ENCODE results near the gene AKIRIN1. TPM values are rescaled to one million over a fixed set of nuclear protein-coding genes. Genes with fewer than 3 reads are reported as not detected.

The AKIRIN1 gene
- total RNA-seq, 1 experiment from 2014 or later, result 60.0 TPM

- ATAC-seq (no peak), DNase-seq (ENCODE audit: low read depth, low spot score) (no peak)
- Histone ChIP-seq H3K4me1 (ENCODE audit: control insufficient read depth in 1 of 2, insufficient read depth in 2 of 2, low read length in 2 of 2) (no peaks in the 10 kb centered on the region), H3K4me2 (ENCODE audit: low read length) (no peak overlapping the region), H4K20me1 (ENCODE audit: insufficient read depth) (no peaks in the 10 kb centered on the region), H2AFZ (ENCODE audit: low read depth, low read length, poor library complexity, severe bottlenecking) (no peak overlapping the region), H3K36me3 (ENCODE audit: control insufficient read depth in 1 of 2, insufficient read depth in 2 of 2, low read length in 2 of 2) (peaks cover 34 to 37% of the 10 kb centered on the region in 2 experiments), H3K27me3 (ENCODE audit: insufficient read depth, low read length) (no peaks in the 10 kb centered on the region), H3K9me2 (ENCODE audit: insufficient read depth) (no peaks in the 10 kb centered on the region), H3K9ac (ENCODE audit: low read length) (no peak overlapping the region), H3K27ac (ENCODE audit: low read depth, low read length) (no peak overlapping the region), H3K9me3 (ENCODE audit: control insufficient read depth in 1 of 2, insufficient read depth in 1 of 2, low read depth in 1 of 2, low read length in 2 of 2) (no peaks in the 10 kb centered on the region), H3K4me3 (replicated peaks in 1 of 2; ENCODE audit: low read depth in 1 of 2, low read length in 2 of 2) (no peak overlapping the region), H3K79me2 (ENCODE audit: insufficient read depth, low read length) (peaks cover 39% of the 10 kb centered on the region)
- intact Hi-C loops (cut with micrococcal nuclease), result no loop called here
- BruUV-seq (replicated peaks), result no TSS peak
- RAD21 ChIA-PET (ENCODE audit: low non-redundant PET in 1 of 2, low total read pairs in 2 of 2, uncharacterized antibody in 2 of 2, unreplicated experiment in 2 of 2), result no interaction called here
- POLR2A ChIA-PET, result no interaction called here
- CTCF ChIA-PET, result no interaction called here
- TF ChIP-seq YY1 (IDR thresholded peaks at IDR 0.05; ENCODE audit: extremely low read depth, insufficient replicate concordance, low read depth, low read length) (no peak), ZBTB33 (IDR thresholded peaks at IDR 0.05; ENCODE audit: extremely low read depth, insufficient replicate concordance, low read length) (no peak), ZFX (IDR thresholded peaks at IDR 0.05) (no peak), ATF3 (IDR thresholded peaks at IDR 0.05) (no peak), SIN3A (IDR thresholded peaks at IDR 0.05; ENCODE audit: low read depth) (no peak), POLR2A (IDR thresholded peaks at IDR 0.05; ENCODE audit: borderline replicate concordance, extremely low read depth, insufficient read depth, insufficient read length) (no peak), FOSL1 (IDR thresholded peaks at IDR 0.05; ENCODE audit: low read depth) (no peak), ELF1 (IDR thresholded peaks at IDR 0.05; ENCODE audit: borderline replicate concordance, low read depth) (no peak), ZNF274 (IDR thresholded peaks at IDR 0.05; ENCODE audit: low read depth, low read length) (no peak), EZH2phosphoT487 (IDR thresholded peaks at IDR 0.05; ENCODE audit: borderline replicate concordance) (no peak), CTCF (IDR thresholded peaks at IDR 0.05 in 2 of 3, conservative IDR thresholded peaks at IDR 0.05 in 1 of 3; ENCODE audit: borderline replicate concordance in 1 of 3, insufficient read depth in 1 of 3, low read depth in 2 of 3, low read length in 2 of 3) (no peak), RAD21 (IDR thresholded peaks at IDR 0.05; ENCODE audit: low read depth) (no peak), EGR1 (IDR thresholded peaks at IDR 0.05; ENCODE audit: low read depth) (no peak), JUND (IDR thresholded peaks at IDR 0.05) (no peak), SP1 (IDR thresholded peaks at IDR 0.05; ENCODE audit: low read depth) (no peak), TCF7L2 (IDR thresholded peaks at IDR 0.05; ENCODE audit: borderline replicate concordance, extremely low read depth, insufficient read depth, insufficient read length) (no peak), POLR2AphosphoS5 (IDR thresholded peaks at IDR 0.05; ENCODE audit: low read depth, low read length) (no peak), CEBPB (IDR thresholded peaks at IDR 0.05; ENCODE audit: low read depth) (no peak)
Measured at GRCh38 chr1:39034114-39034654, 43.1 kb downstream of the AKIRIN1 start.
